Liver (tissue), 3 donors: ENCODE measurements around the gene WNT7B.

Experiments used
- FOXA1 ChIP-seq: IDR thresholded peaks from 2 replicates; pipeline ENCODE4 v1.6.1; 2016; ENCODE audit warnings: antibody characterized with exemption
- TF ChIP-seq, protein P1 (sequence below): fragments of 150-350 bp; IDR thresholded peaks from 2 replicates; pipeline ENCODE4 v1.5.1; 2017; ENCODE audit warnings: improper control_type of control experiment, low read depth, low read length; ENCODE audit not compliant: missing input control
- TF ChIP-seq, protein P2 (sequence below): IDR thresholded peaks from 2 replicates; pipeline ENCODE4 v1.6.1; 2016; ENCODE audit warnings: antibody characterized with exemption
- donor health status: healthy.
- donor health status: healthy.

- TF ChIP-seq, protein P1, sequence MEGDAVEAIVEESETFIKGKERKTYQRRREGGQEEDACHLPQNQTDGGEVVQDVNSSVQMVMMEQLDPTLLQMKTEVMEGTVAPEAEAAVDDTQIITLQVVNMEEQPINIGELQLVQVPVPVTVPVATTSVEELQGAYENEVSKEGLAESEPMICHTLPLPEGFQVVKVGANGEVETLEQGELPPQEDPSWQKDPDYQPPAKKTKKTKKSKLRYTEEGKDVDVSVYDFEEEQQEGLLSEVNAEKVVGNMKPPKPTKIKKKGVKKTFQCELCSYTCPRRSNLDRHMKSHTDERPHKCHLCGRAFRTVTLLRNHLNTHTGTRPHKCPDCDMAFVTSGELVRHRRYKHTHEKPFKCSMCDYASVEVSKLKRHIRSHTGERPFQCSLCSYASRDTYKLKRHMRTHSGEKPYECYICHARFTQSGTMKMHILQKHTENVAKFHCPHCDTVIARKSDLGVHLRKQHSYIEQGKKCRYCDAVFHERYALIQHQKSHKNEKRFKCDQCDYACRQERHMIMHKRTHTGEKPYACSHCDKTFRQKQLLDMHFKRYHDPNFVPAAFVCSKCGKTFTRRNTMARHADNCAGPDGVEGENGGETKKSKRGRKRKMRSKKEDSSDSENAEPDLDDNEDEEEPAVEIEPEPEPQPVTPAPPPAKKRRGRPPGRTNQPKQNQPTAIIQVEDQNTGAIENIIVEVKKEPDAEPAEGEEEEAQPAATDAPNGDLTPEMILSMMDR: no peak
- TF ChIP-seq, protein P2, sequence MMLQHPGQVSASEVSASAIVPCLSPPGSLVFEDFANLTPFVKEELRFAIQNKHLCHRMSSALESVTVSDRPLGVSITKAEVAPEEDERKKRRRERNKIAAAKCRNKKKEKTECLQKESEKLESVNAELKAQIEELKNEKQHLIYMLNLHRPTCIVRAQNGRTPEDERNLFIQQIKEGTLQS: no peak
- no peak for TF ChIP-seq FOXA1
Measured at GRCh38 chr22:45903355-45904135, 73.4 kb downstream of the WNT7B start.
